Measurements from ENCODE around the gene FAM210A. TPM values are rescaled to one million over a fixed set of nuclear protein-coding genes. Genes with fewer than 3 reads are reported as not detected.

FAM210A gene
- total RNA-seq, 1 experiment from 2014 or later: 21.0 TPM

DNA sequence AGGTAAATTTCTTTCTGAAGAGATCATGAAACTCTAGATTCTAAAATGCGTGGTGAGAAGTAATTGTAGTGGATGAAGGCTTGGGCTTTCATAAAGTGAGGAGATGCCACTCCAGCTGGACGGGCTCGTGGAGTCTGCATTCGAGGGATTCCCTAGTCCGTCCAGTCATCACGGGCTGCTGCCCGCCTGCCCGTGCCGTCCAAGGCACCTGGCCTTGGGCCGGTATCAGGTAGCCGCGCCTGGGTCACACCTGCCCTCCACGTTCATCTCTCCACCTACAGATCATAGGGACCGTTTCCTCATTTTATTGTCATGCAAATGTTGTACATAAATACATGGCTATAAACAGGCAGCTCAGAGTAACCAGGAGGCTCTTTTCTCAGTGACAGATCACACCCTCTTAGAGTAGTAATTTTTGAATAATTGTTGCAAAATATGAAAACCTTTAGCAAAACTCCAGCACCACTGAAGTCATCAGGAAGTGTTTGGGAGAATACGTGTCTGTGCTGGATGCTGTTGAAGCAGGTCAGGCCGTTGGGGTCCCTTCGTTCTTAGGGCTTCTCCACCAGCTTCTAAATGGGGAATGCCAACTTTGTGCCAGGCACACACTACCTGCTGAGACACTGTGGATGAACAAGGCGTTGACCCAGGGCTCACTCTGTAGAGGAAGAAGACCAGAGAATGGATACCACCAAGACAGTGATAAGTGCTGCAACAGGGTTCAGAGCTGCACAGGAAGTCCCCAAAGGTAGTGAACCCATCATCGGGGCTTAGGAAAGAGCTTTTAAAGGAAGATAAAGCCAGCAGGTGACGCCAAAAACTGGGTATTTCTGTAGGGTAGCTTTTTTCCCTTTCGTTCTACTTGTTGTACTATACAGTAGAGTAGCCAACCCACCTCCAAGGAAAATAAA lies 112.5 kb downstream of the FAM210A start:
- intact Hi-C loops (cut with micrococcal nuclease; ENCODE audit: unreplicated experiment): no loop called here

More for the DNA sequence above, 112.5 kb downstream of the FAM210A start:
- ATAC-seq (no peak), DNase-seq (ENCODE audit: low read depth, low spot score) (no peak)
- no TSS peak for BruUV-seq (replicated peaks)
- POLR2A ChIA-PET: no interaction called here
- H3K4me3 ChIP-seq (ENCODE audit: low read depth in 2 of 2, low read length in 2 of 2): no peak overlapping the region
- H3K27ac ChIP-seq (ENCODE audit: low read length): no peak overlapping the region
- H3K4me1 ChIP-seq (ENCODE audit: control insufficient read depth, insufficient read depth, low read length): no peaks in the 10 kb centered on the region
- peaks cover 8% of the 10 kb centered on the region; the same call in 1 of the 2 replicates for H3K27me3 ChIP-seq (ENCODE audit: control insufficient read depth, insufficient read depth, low read length)
- in situ Hi-C loops (cut with HindIII; ENCODE audit: low pct_unique_long_range_greater_than_20kb, low sequenced_read_pairs): no loop called here
- no peaks in the 10 kb centered on the region for H3K9me3 ChIP-seq (ENCODE audit: control insufficient read depth, insufficient read depth, low read depth, low read length)
- TF ChIP-seq TCF7L2 (IDR thresholded peaks at IDR 0.05; ENCODE audit: low read depth, low read length) (no peak), SIN3A (IDR thresholded peaks at IDR 0.05; ENCODE audit: borderline replicate concordance, insufficient read depth, low read depth, low read length) (no peak), POLR2AphosphoS5 (IDR thresholded peaks at IDR 0.05; ENCODE audit: low read depth, low read length) (no peak)
- TF ChIP-seq, protein P1, sequence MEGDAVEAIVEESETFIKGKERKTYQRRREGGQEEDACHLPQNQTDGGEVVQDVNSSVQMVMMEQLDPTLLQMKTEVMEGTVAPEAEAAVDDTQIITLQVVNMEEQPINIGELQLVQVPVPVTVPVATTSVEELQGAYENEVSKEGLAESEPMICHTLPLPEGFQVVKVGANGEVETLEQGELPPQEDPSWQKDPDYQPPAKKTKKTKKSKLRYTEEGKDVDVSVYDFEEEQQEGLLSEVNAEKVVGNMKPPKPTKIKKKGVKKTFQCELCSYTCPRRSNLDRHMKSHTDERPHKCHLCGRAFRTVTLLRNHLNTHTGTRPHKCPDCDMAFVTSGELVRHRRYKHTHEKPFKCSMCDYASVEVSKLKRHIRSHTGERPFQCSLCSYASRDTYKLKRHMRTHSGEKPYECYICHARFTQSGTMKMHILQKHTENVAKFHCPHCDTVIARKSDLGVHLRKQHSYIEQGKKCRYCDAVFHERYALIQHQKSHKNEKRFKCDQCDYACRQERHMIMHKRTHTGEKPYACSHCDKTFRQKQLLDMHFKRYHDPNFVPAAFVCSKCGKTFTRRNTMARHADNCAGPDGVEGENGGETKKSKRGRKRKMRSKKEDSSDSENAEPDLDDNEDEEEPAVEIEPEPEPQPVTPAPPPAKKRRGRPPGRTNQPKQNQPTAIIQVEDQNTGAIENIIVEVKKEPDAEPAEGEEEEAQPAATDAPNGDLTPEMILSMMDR (IDR thresholded peaks at IDR 0.05): no peak
- TF ChIP-seq, protein P2, sequence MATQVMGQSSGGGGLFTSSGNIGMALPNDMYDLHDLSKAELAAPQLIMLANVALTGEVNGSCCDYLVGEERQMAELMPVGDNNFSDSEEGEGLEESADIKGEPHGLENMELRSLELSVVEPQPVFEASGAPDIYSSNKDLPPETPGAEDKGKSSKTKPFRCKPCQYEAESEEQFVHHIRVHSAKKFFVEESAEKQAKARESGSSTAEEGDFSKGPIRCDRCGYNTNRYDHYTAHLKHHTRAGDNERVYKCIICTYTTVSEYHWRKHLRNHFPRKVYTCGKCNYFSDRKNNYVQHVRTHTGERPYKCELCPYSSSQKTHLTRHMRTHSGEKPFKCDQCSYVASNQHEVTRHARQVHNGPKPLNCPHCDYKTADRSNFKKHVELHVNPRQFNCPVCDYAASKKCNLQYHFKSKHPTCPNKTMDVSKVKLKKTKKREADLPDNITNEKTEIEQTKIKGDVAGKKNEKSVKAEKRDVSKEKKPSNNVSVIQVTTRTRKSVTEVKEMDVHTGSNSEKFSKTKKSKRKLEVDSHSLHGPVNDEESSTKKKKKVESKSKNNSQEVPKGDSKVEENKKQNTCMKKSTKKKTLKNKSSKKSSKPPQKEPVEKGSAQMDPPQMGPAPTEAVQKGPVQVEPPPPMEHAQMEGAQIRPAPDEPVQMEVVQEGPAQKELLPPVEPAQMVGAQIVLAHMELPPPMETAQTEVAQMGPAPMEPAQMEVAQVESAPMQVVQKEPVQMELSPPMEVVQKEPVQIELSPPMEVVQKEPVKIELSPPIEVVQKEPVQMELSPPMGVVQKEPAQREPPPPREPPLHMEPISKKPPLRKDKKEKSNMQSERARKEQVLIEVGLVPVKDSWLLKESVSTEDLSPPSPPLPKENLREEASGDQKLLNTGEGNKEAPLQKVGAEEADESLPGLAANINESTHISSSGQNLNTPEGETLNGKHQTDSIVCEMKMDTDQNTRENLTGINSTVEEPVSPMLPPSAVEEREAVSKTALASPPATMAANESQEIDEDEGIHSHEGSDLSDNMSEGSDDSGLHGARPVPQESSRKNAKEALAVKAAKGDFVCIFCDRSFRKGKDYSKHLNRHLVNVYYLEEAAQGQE (IDR thresholded peaks at IDR 0.05; ENCODE audit: insufficient read depth in 1 of 2, low read depth in 2 of 2, low read length in 1 of 2): no peak
- no peaks in the 10 kb centered on the region for H3K36me3 ChIP-seq (ENCODE audit: control insufficient read depth, insufficient read depth, low read length)
- CTCF ChIA-PET: no interaction called here

Other genes with a start within 250 kb of the FAM210A start
- gene RNMT, start 115 bp upstream of the FAM210A start, total RNA-seq (2021; ENCODE audit: unreplicated experiment): 26.9 TPM
- gene MC5R, start 97.6 kb upstream of the FAM210A start, total RNA-seq (2021; ENCODE audit: unreplicated experiment): not detected
- gene MC2R, start 189.0 kb upstream of the FAM210A start, total RNA-seq (2021; ENCODE audit: unreplicated experiment): 0.05 TPM